Keratinocyte (primary cell): Measurements from ENCODE around the gene PGAM5.

Experiments used
- EZH2 ChIP-seq: IDR thresholded peaks from one replicate; pipeline ENCODE4 v1.6.1; 2012; ENCODE audit warnings: inconsistent platforms, mild to moderate bottlenecking, low read length, moderate library complexity
- TF ChIP-seq, protein P1 (sequence below), 3 experiments: IDR thresholded peaks in 1 of 3; conservative IDR thresholded peaks in 1 of 3; optimal IDR thresholded peaks in 1 of 3; 2 replicates in 2 of 3; 3 replicates in 1 of 3; pipeline versions ENCODE3 to v1.5.1; 2011; ENCODE audit warnings: low read length in 3 of 3, mild to moderate bottlenecking in 3 of 3, moderate library complexity in 2 of 3, control low read depth in 1 of 3, inconsistent platforms in 1 of 3; ENCODE audit not compliant: insufficient read depth in 2 of 3; ENCODE audit errors: extremely low read depth in 1 of 3

DNA sequence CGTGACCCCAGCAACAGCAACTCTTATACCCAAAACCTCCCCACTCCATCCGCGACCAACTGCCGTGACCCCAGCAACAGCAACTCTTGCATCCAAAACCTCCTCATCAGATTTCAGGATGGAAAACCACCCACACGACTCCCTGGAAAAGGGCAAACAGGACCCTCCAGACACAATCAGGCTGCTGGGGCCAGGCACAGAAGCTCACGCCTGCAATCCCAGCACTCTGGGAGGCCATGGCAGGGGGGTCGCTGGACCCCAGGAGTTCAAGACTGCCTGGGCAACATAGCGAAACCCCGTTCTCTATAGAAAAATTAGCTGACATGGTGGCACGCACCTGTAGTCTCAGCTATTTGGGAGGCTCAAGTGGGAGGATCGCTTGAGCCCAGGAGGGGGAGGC, 19.7 kb downstream of the PGAM5 start:
- TF ChIP-seq, protein P1, sequence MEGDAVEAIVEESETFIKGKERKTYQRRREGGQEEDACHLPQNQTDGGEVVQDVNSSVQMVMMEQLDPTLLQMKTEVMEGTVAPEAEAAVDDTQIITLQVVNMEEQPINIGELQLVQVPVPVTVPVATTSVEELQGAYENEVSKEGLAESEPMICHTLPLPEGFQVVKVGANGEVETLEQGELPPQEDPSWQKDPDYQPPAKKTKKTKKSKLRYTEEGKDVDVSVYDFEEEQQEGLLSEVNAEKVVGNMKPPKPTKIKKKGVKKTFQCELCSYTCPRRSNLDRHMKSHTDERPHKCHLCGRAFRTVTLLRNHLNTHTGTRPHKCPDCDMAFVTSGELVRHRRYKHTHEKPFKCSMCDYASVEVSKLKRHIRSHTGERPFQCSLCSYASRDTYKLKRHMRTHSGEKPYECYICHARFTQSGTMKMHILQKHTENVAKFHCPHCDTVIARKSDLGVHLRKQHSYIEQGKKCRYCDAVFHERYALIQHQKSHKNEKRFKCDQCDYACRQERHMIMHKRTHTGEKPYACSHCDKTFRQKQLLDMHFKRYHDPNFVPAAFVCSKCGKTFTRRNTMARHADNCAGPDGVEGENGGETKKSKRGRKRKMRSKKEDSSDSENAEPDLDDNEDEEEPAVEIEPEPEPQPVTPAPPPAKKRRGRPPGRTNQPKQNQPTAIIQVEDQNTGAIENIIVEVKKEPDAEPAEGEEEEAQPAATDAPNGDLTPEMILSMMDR (optimal IDR thresholded peaks at IDR 0.05 in 1 of 3, IDR thresholded peaks at IDR 0.05 in 1 of 3, conservative IDR thresholded peaks at IDR 0.05 in 1 of 3; ENCODE audit: extremely low read depth in 1 of 3, insufficient read depth in 2 of 3, low read length in 3 of 3), result no peak
- TF ChIP-seq EZH2, result no peak
